Neural progenitor cell (in vitro differentiated cells): Measurements from ENCODE around the gene DCST1.

Source experiments
- CTCF ChIP-seq: fragments of 200-600 bp; sonication (generic); IDR thresholded peaks from 2 replicates; pipeline ENCODE4 v1.5.1; 2017; ENCODE audit warnings: antibody characterized with exemption, mild to moderate bottlenecking
- EZH2 ChIP-seq: fragments of 200-600 bp; sonication (generic); IDR thresholded peaks from 2 replicates; pipeline ENCODE4 v1.6.1; 2017; ENCODE audit warnings: antibody characterized with exemption, mild to moderate bottlenecking, moderate library complexity

- TF ChIP-seq CTCF (no peak), EZH2 (no peak)
Measured at GRCh38 chr1:155043301-155043702, 9.7 kb downstream of the DCST1 start.
